ENCODE data around the gene FAXDC2. TPM values are rescaled to one million over a fixed set of nuclear protein-coding genes. Genes with fewer than 3 reads are reported as not detected.

FAXDC2 gene
- total and polyA plus RNA-seq, 9 donors, result 15.2 to 120 (median 27.6) TPM

DNA sequence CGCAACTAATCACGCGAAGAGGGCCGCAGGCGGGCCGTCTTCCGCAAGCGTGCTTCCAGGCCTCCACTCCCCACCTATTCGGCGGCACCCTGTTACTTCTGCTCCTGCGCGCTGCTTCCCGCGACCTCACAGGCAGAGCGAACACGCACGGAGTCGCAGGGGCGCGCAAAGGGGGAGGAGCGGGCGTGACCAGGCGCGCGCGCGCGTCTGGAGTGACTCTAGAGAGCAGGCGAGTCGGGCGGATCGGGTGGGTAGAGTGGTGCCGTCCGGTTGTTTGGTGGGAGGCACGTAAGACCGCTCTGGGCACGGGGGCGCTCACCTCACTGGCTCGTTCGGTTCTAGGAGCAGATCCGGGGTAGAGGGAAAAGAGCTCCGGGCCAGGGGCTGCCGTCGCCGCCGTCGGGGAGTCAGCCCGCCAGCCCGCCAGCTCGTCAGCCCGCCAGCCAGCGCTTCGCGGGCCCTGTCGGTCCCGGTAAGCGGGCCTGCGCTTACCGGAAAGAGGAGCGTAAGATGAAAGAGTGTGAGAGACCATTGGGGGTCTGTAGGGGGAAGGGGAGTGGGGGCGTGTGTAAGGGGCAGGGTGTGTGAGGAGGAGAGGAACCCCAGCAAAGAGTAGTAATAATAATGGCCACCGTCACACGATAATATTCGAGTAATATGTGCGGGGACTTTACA, 8.0 kb upstream of the FAXDC2 start, which contains the start of gene CNOT8:
Gene CNOT8, plus strand, starts transcription at position 331 of the 675 bp plus-strand sequence. CDS start 4,652 bp downstream, outside the sequence.
- peak within 1 kb of the TSS; percentile 94 to 99 for H3K27ac ChIP-seq
- peak; percentile 98 to 99 (median 99) for DNase-seq
- intact Hi-C loops (cut with DNase I), result loop anchor here (5.0 to 10.0 kb wide), 2 partner anchors 101 to 104 kb away; partner anchors contain the start of gene LARP1 (in 4 of the 4)
- H3K4me3 ChIP-seq, result peak within 1 kb of the TSS; percentile 63
- TF ChIP-seq POLR2A (IDR thresholded peaks at IDR 0.05) (peak; percentile 91), EP300 (IDR thresholded peaks at IDR 0.05) (no peak)
- TF ChIP-seq, protein P1, sequence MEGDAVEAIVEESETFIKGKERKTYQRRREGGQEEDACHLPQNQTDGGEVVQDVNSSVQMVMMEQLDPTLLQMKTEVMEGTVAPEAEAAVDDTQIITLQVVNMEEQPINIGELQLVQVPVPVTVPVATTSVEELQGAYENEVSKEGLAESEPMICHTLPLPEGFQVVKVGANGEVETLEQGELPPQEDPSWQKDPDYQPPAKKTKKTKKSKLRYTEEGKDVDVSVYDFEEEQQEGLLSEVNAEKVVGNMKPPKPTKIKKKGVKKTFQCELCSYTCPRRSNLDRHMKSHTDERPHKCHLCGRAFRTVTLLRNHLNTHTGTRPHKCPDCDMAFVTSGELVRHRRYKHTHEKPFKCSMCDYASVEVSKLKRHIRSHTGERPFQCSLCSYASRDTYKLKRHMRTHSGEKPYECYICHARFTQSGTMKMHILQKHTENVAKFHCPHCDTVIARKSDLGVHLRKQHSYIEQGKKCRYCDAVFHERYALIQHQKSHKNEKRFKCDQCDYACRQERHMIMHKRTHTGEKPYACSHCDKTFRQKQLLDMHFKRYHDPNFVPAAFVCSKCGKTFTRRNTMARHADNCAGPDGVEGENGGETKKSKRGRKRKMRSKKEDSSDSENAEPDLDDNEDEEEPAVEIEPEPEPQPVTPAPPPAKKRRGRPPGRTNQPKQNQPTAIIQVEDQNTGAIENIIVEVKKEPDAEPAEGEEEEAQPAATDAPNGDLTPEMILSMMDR (IDR thresholded peaks at IDR 0.05), result peak in 1 of 3 donors; percentile 28
- 0 to 1% (median 0%) methylated on average over 61 to 65 of the region's 65 CpGs for WGBS, 3 donors
- H3K4me1 ChIP-seq (ENCODE audit: insufficient read depth), result peaks cover 11% of the 10 kb centered on the region
- H3K36me3 ChIP-seq, result no peaks in the 10 kb centered on the region
- no peaks in the 10 kb centered on the region for H3K9me3 ChIP-seq
- no peaks in the 10 kb centered on the region for H3K27me3 ChIP-seq

DNA sequence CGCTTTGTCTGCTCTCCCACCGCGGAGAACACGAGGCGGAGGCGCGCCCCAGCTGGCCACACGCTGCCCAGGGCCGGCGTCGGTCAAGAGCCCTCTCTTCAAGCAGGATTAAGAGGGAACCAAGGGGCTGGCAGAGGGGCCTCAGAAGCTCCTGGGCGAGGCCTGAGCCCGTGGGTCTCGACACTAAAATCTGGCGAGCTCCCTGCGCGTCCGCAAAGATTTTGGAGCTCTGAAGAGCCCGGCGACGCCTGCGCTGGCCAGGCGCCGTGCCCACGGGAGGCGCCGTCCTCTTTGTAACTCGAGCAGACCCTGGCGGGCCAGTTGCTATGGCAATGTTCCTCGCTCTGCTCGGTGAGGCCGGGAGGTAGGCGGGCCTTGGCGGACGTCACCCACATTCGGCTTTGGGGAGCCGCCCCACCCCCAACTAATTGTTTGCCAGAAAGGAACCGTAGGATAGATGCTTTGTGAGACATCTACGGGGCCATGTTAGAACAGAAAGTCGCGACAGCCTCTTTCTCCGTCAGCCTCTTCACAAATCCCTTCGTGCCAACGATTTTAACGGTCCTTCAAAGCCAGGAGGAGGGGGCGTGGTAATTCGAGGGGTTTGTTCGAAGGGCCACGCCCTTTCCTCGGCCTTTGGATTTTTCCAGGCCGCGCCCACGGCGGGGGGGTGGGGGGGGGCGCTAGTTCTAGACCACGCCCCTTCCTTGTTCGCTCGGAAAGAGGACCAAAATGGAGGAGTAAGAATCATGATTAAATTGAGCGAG, 7.3 kb upstream of the FAXDC2 start:
- intact Hi-C loops (cut with DNase I), result loop anchor here (5.0 to 10.0 kb wide), 2 partner anchors 100 to 103 kb away; partner anchors contain the start of gene LARP1 (in 4 of the 4)
- DNase-seq, result peak; percentile 97 to 99 (median 98)
- TF ChIP-seq, protein P1 (IDR thresholded peaks at IDR 0.05), result peak; percentile 1 to 25 (median 18)
- TF ChIP-seq EP300 (IDR thresholded peaks at IDR 0.05), result no peak
- TF ChIP-seq POLR2A (IDR thresholded peaks at IDR 0.05), result peak; percentile 70
- Histone ChIP-seq H3K27ac (peak overlapping the region; percentile 94 to 99), H3K4me1 (ENCODE audit: insufficient read depth) (peaks cover 11% of the 10 kb centered on the region), H3K27me3 (no peaks in the 10 kb centered on the region), H3K36me3 (no peaks in the 10 kb centered on the region), H3K4me3 (peak overlapping the region; percentile 63), H3K9me3 (no peaks in the 10 kb centered on the region)
- 0% methylated on average over 58 to 59 of the region's 59 CpGs for WGBS, 3 donors

DNA sequence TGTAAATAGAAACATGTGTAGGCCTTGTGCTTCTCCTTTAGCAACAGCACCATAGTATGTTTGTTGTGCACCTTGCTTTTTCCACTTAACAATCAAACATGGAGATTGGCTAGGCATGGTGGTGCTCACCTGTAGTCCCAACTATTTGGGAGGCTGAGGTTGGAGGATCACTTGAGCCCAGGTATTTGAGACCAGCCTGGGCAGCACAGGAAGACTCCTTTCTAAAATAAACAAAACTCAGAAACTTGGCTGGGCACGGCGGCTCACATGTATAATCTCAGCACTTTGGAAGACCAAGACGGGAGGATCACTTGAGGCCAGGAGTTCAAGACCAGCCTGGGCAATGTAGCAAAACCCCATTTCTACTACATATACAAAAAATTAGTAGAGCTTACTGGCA, 948 bp upstream of the FAXDC2 start:
- intact Hi-C loops (cut with DNase I), result loop anchor here in 2 of 4 donors (10.0 kb wide), 1 partner anchor 97 kb away; the partner anchor contains the start of gene LARP1 (in 2 of the 2)
- no peak for DNase-seq
- no peaks in the 10 kb centered on the region for H3K27me3 ChIP-seq
- H3K4me3 ChIP-seq, result no peak overlapping the region
- H3K27ac ChIP-seq, result peak overlapping the region in 1 of 2 donors; percentile 44
- TF ChIP-seq POLR2A (IDR thresholded peaks at IDR 0.05) (no peak), EP300 (IDR thresholded peaks at IDR 0.05) (no peak)
- TF ChIP-seq, protein P1 (IDR thresholded peaks at IDR 0.05), result no peak
- H3K4me1 ChIP-seq (ENCODE audit: insufficient read depth), result peaks cover 8% of the 10 kb centered on the region
- no peaks in the 10 kb centered on the region for H3K9me3 ChIP-seq
- 64 to 72% (median 65%) methylated on average over 3 of the region's 3 CpGs for WGBS, 3 donors
- no peaks in the 10 kb centered on the region for H3K36me3 ChIP-seq

DNA sequence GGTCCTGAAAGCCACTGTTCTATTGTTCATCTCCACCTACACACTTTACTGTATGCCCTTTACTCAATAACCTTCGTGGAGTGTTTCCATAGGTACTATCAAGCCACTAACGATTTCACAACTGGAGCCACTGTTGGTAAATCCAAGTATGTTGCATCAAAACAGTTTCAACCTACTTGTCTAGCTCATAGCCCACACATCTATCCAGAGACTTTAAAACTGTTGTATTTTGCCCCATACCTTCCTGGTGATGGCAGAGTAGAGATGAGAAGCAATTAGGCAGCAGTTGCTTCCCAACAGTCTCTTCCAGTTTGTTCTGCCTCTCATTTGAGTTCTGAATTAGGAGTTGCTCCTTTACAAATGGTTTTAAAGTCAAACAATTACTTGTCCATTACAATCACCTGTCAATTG, 607 bp downstream of the FAXDC2 start:
- Histone ChIP-seq H3K36me3 (no peaks in the 10 kb centered on the region), H3K4me3 (peak overlapping the region; percentile 54), H3K4me1 (ENCODE audit: insufficient read depth) (peaks cover 8% of the 10 kb centered on the region), H3K27ac (peak overlapping the region; percentile 22 to 68), H3K27me3 (no peaks in the 10 kb centered on the region), H3K9me3 (no peaks in the 10 kb centered on the region)
- 3 to 11% (median 5%) methylated on average over 2 of the region's 2 CpGs for WGBS, 3 donors
- no peak for DNase-seq
- intact Hi-C loops (cut with DNase I), result loop anchor here in 2 of 4 donors (10.0 kb wide), 1 partner anchor 95 kb away; the partner anchor contains the start of gene LARP1 (in 2 of the 2)
- TF ChIP-seq, protein P1 (IDR thresholded peaks at IDR 0.05), result no peak
- TF ChIP-seq POLR2A (IDR thresholded peaks at IDR 0.05) (no peak), EP300 (IDR thresholded peaks at IDR 0.05) (no peak)

Measured in ovary (tissue), 9 donors.